ENCODE measurements around the gene SSC4D.
"Not testable (repeated sequence)": the region's sequence is repeated elsewhere in the genome, so short reads cannot be mapped to it uniquely, and the experiment has no call there.

Gene SSC4D

GRCh38 chr7:76421097-76421496 lies 11.6 kb upstream of the SSC4D start:
- DNase-seq (ENCODE audit: low read depth in 3 of 3) = not testable (repeated sequence)

GRCh38 chr7:76417654-76418310 lies 8.3 kb upstream of the SSC4D start:
- not testable (repeated sequence) for DNase-seq (ENCODE audit: low read depth in 3 of 3)

- no peak for DNase-seq (ENCODE audit: low read depth in 3 of 3)
Measured at GRCh38 chr7:76412249-76412648, 2.8 kb upstream of the SSC4D start.

GRCh38 chr7:76411626-76412025 lies 2.1 kb upstream of the SSC4D start:
- DNase-seq (ENCODE audit: low read depth in 3 of 3) = no peak

- no peak for DNase-seq (ENCODE audit: low read depth in 3 of 3)
Measured at GRCh38 chr7:76408121-76408560, 1.4 kb downstream of the SSC4D start.

- DNase-seq (ENCODE audit: low read depth in 3 of 3) = no peak
Measured at GRCh38 chr7:76407718-76408117, 1.8 kb downstream of the SSC4D start.

GRCh38 chr7:76405738-76406137 lies 3.8 kb downstream of the SSC4D start:
- no peak for DNase-seq (ENCODE audit: low read depth in 3 of 3)

- DNase-seq (ENCODE audit: low read depth in 3 of 3) = no peak
Measured at GRCh38 chr7:76403780-76404494, 5.6 kb downstream of the SSC4D start.

- DNase-seq (ENCODE audit: low read depth in 3 of 3) = not testable (repeated sequence)
Measured at GRCh38 chr7:76403097-76403496, 6.4 kb downstream of the SSC4D start.

- no peak for DNase-seq (ENCODE audit: low read depth in 3 of 3)
Measured at GRCh38 chr7:76400248-76400647, 9.2 kb downstream of the SSC4D start.

- DNase-seq (ENCODE audit: low read depth in 3 of 3) = peak; percentile 71 to 90 (median 75)
Measured at GRCh38 chr7:76397409-76398183, 11.9 kb downstream of the SSC4D start.

- DNase-seq (ENCODE audit: low read depth in 3 of 3) = no peak
Measured at GRCh38 chr7:76396864-76397263, 12.6 kb downstream of the SSC4D start.

- DNase-seq (ENCODE audit: low read depth in 3 of 3) = no peak
Measured at GRCh38 chr7:76395965-76396726, 13.4 kb downstream of the SSC4D start.

GRCh38 chr7:76395605-76395964 lies 13.9 kb downstream of the SSC4D start:
- not testable (repeated sequence) for DNase-seq (ENCODE audit: low read depth in 3 of 3)

- DNase-seq (ENCODE audit: low read depth in 3 of 3) = no peak
Measured at GRCh38 chr7:76394957-76395356, 14.5 kb downstream of the SSC4D start.

- peak; percentile 79 to 95 (median 79) for DNase-seq (ENCODE audit: low read depth in 3 of 3)
Measured at GRCh38 chr7:76393116-76394031, 16.1 kb downstream of the SSC4D start.

- no peak for DNase-seq (ENCODE audit: low read depth in 3 of 3)
Measured at GRCh38 chr7:76392531-76393115, 16.9 kb downstream of the SSC4D start.

GRCh38 chr7:76390092-76390491 lies 19.4 kb downstream of the SSC4D start:
- DNase-seq (ENCODE audit: low read depth in 3 of 3) = no peak

GRCh38 chr7:76387789-76388188 lies 21.7 kb downstream of the SSC4D start:
- not testable (repeated sequence) for DNase-seq (ENCODE audit: low read depth in 3 of 3)

GRCh38 chr7:76386691-76387260 lies 22.7 kb downstream of the SSC4D start:
- no peak for DNase-seq (ENCODE audit: low read depth in 3 of 3)

Data from stimulated activated CD4-positive, alpha-beta T cell treated with anti-CD3 and anti-CD28 coated beads, TNF-alpha, amount 100 ng/mL, for 48 hours (primary cell).